KOPT-K1 (cell line): ENCODE data around the gene R3HDM2.
A peak's percentile ranks its signal among the peaks of the same experiment; 100 is the strongest.
"Not testable (repeated sequence)": the region's sequence is repeated elsewhere in the genome, so short reads cannot be mapped to it uniquely, and the experiment has no call there.

Source experiments
- H3K27ac ChIP-seq: fragments of 200-600 bp; sonication (generic); 2 replicates; pipeline ENCODE4 v1.5.1; 2016; ENCODE audit warnings: antibody characterized with exemption, mild to moderate bottlenecking, low read depth, low read length; ENCODE audit not compliant: poor library complexity, severe bottlenecking
- H3K36me3 ChIP-seq: fragments of 200-600 bp; sonication (generic); 2 replicates; pipeline ENCODE4 v1.5.1; 2017; ENCODE audit warnings: antibody characterized with exemption, mild to moderate bottlenecking, low read length, moderate library complexity; ENCODE audit not compliant: insufficient read depth
- H3K9me3 ChIP-seq: fragments of 200-600 bp; sonication (generic); 2 replicates; pipeline ENCODE4 v1.5.1; 2017; ENCODE audit warnings: antibody characterized with exemption, low read length, mild to moderate bottlenecking; ENCODE audit not compliant: insufficient read depth, poor library complexity, severe bottlenecking

Gene R3HDM2

DNA sequence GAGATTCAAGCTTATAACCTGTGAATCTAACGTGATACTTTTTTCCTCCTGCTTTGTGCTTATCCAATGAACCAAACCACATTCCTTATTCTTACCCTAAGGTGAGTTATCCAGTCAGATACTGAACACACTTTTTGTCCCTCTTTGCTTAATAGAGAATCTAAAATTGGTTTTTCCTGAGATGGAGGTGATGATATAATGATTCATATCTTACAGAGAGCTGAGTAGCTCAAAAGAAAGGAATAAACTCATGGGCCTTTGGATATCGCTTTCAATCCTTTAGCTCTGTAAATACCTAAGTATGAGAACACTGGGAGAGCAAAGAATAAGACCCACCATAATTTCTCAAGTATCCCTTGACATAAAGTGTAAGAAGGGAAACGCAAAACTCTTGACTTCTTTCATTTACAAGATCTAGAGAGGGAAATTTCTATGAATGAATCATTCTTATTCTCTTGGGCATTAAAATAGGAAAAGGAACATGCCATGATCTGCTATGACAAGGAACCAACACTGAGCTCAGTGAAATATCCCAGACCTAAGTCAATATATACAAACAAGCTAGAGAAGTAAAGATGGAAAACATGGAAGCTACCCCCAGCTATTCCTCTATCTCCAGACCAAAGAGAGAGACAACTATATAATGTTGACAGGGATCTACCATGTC, 98.1 kb downstream of the R3HDM2 start:
- H3K9me3 ChIP-seq, result peaks cover 3% of the 10 kb centered on the region
- peaks cover 13% of the 10 kb centered on the region for H3K36me3 ChIP-seq
- H3K27ac ChIP-seq, result no peak overlapping the region

DNA sequence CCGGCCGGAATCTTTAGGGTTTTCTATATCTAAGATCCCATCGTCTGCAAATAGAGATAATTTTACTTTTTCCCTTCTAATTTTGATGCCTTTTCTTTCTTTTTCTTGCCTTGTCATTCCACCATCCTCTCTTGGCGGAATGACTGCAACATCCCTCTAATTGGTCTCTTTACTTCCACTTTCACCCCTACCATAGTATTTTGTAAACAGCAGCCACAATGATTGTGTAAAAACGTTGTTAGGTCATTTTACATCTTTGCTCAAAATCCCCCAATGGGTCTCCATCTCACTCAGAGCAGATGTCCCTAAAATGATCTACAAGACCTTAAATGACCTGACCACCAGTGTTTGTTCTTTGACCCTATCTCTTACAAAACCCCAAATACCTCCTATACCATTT, 99.9 kb downstream of the R3HDM2 start:
- Histone ChIP-seq H3K36me3 (peaks cover 13% of the 10 kb centered on the region), H3K27ac (no peak overlapping the region), H3K9me3 (no peaks in the 10 kb centered on the region)

DNA sequence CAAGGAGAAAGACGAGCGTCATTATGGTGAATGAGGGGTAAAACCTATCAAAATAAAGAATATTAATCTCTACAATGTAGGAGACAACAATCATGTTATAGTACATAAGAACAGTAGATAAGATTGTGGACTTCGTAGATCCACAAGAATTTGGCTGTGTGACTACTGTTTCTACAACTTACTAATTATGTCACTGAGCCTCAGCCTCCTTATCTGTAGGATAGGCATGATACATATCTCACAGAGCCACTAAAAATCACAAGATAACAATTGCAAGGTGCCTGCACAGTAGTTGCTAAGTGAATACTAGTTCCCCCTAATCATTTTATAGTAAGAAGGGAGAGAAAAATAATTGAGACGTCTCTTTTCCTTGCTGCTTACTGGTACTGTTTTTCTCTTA, 101.6 kb downstream of the R3HDM2 start:
- Histone ChIP-seq H3K9me3 (no peaks in the 10 kb centered on the region), H3K36me3 (peaks cover 13% of the 10 kb centered on the region), H3K27ac (no peak overlapping the region)

DNA sequence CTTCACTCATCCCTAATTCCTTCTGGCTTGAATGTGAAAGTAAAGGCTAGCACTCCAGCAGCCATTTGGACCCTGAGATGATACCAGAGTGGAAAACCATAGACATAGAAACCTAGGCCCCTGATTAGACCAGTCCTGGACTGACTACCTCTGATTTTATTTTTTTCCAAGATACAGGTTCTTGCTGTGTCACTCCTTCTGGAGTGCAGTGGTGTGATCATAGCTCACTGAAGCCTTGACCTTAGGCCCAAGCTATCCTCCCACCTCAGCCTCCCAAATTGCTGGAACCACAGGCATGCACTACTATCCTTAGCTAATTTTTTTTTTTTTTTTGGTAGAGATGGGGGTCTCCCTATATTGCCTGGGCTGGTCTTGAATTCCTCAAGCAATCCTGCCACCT, 105.4 kb downstream of the R3HDM2 start:
- H3K9me3 ChIP-seq, result no peaks in the 10 kb centered on the region
- H3K36me3 ChIP-seq, result peaks cover 7% of the 10 kb centered on the region; the same call in 1 of the 2 replicates
- no peak overlapping the region for H3K27ac ChIP-seq

DNA sequence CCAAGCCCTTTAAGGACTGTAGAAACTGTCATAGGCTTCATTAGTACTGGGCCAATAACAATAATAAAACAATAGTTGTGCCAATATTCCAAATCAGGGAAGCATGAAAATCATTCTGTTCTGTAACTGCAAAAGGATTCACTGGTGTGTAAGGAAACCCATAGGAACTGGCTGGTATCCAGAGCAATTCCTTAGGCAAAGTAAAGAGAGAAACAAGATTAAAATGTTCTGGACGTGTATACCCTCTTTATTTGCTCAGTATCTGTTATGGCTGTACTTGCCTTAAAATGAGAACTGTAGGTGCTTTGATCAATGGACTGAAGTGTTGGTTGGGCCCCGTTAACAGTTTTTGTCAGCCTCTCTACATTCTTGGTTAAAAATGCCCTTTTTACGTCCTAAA, 107.4 kb downstream of the R3HDM2 start:
- Histone ChIP-seq H3K36me3 (no peaks in the 10 kb centered on the region), H3K9me3 (no peaks in the 10 kb centered on the region), H3K27ac (no peak overlapping the region)

DNA sequence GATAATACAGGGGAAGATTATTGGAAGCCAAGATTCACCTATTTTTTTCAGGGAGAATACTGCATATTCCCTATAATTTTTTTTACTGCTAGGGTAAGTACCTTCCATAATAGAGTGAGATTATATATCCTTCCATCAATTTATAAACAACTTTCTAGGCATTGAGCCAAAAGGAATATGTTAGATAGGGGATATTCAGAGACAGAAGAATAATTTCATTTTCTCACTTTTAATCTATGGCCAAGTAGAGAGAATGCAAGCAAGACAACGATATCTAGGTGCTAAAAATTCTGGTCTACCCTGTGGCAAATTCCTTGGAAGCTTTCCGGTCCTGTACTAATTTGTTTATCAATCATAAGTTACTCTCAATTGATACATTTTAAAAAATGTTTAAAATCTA, 110.2 kb downstream of the R3HDM2 start:
- Histone ChIP-seq H3K9me3 (no peaks in the 10 kb centered on the region), H3K36me3 (no peaks in the 10 kb centered on the region), H3K27ac (no peak overlapping the region)

DNA sequence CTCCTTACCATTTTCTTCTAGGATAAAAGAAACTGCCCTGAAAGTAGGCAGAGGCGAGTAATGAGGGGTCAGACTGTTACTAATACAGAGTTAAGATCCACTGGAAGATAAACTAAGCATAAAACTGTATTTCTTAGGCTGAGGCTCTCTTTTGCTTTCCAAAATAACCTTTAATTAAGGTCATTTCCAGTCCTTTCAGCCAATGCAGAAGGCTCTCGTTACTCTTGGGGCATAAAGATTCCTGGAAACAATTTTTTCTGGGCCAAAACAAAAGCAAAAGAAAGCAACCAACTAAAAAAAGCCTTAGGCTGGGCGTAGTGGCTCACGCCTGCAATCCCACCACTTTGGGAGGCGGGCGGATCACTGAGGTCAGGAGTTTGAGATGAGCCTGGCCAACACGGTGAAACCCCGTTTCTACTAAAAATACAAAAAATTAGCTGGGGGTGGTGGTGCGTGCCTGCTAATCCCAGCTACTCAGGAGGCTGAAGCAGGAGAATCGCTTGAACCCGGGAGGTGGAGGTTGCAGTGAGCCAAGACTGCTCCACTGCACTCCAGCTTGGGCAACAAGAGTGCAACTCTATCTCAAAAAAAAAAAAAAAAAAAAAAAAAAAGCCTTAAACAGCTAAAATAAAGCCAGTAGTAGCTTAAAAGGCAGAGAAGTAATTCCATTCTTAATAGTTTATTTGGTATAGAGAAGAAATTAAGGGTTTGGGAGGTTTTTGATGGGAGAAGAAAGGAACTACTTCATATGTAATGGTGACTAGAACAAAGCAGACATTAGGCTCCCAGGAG, 111.0 kb downstream of the R3HDM2 start:
- no peaks in the 10 kb centered on the region for H3K9me3 ChIP-seq
- H3K36me3 ChIP-seq, result no peaks in the 10 kb centered on the region
- H3K27ac ChIP-seq, result no peak overlapping the region

DNA sequence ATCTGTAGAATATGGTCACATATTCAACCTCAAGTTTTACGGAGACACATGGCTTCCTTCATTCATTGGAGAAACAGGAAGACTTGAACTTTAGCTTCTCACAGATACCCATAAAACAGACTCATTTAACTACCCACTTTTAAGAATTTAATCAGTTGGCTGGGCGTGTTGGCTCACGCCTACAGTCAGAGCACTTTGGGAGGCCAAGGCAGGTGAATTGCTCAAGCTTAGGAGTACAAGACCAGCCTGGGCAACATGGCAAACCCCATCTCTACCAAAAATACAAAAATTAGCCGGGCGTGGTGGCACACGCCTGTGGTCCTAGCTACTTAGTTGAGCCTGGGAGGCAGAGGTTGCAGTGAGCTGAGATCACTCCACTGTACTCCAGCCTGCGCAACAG, 115.2 kb downstream of the R3HDM2 start:
- no peak overlapping the region for H3K27ac ChIP-seq
- H3K36me3 ChIP-seq, result no peaks in the 10 kb centered on the region
- H3K9me3 ChIP-seq, result no peaks in the 10 kb centered on the region

DNA sequence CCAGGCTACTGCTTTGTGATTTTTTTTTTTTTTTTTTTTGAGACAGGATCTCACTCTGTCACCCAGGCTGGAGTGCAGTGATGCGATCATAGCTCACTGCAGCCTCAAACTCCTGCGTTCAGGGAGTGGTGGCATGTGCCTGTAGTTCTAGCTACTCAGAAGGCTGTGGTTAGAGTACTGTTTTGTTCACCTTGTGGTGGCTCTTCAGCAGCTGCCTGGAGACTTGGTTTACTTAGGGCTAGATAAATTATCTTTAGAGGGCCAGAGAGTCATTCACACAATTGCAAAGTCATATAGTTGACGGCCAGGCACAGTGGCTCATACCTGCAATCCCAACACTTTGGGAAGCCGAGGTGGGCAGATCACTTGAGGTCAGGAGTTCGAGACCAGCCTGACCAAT, 118.6 kb downstream of the R3HDM2 start:
- H3K9me3 ChIP-seq, result not testable (repeated sequence)

DNA sequence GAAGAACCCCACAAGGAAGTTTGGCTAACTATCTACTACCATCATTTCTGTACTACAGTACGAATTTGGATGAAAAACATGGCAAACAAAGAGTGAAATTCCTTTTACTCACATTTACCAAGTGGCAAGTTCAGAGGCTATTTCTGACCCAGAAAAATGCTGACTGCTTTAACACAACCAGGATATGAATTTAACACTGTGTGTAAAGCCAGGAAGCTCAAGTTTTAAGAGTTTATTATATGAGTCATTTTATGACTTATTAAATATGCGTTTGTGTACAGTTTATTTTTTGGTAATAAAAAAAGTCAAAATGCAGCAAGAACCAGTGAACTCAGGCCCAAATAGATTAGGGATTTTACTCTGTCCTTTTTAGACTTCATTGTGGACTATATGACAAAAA, 121.4 kb downstream of the R3HDM2 start:
- H3K27ac ChIP-seq, result no peak overlapping the region
- no peaks in the 10 kb centered on the region for H3K9me3 ChIP-seq
- H3K36me3 ChIP-seq, result peaks cover 26% of the 10 kb centered on the region

More for the DNA sequence above, 118.6 kb downstream of the R3HDM2 start:
- not testable (repeated sequence) for H3K27ac ChIP-seq
- peaks cover 17% of the 10 kb centered on the region for H3K36me3 ChIP-seq

DNA sequence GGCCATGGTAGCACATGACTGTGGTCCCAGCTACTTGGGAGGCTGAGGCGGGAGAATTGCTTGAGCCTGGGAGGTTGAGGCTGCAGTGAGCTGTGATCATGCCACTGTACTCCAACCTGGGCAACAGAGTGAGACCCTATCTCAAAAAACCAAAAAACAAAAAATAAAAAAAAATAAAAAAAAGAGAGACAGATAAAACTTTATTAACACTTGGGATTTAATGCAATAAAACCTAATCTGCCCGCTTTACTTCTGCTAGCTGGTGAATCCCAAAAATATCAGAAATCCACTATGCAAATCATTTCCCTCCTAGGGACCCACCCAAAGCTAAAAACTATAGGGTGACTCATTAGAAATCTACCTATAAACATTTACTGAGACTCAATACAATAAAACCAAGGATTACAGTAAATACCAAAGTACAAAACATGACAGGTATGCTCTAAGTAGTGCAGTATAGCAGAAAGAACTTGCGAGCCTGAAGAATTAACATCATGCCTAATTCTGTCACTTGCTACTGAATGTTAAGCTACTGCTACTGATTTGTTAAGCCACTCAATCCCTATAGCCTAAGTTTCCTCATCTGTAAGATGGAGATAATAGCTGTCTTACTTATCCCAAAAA, 129.8 kb downstream of the R3HDM2 start:
- Histone ChIP-seq H3K27ac (no peak overlapping the region), H3K36me3 (peaks cover 82% of the 10 kb centered on the region), H3K9me3 (no peaks in the 10 kb centered on the region)

DNA sequence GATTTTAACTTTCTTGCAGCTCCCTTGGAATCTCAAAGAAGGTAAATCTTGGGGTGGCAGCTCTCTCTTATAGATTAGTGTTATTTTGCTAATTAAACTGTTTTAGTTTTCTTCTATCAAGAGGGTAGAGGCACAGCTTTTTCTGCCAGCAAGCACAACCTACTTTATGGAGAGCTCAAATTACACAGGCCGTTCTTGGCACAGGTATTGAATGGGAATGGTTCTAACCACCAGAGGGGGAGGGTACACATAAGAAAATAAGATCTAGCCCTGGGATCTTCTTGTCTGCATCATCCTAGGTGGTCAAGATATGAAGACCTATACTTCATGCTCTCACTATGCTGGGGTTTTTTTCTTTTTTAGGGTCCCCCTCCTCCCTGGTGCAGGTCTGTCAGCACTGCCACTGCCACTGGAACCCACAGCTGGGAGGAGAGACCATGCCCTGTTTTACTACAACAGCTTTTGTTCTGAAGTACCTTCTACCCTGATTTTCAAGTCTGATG, 131.3 kb downstream of the R3HDM2 start:
- Histone ChIP-seq H3K36me3 (peaks cover 89% of the 10 kb centered on the region), H3K27ac (no peak overlapping the region), H3K9me3 (no peaks in the 10 kb centered on the region)

DNA sequence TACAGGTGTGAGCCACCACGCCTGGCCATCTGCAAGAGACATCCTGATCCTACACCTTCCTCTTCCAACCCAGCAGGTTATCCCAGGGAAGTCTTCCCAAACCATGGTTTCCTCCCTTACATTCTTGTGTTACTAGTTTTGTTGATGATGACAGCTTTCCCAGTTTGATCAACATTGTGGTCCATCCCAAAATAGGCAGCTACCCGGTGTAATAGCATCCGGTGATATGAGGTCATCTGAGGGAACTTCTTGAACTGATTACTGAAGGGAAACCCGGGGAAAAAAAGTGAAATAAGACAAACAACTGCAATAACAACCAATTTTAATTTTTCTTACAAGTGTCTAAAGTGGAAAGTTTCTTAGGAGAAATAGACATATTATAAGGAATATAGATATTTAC, 134.6 kb downstream of the R3HDM2 start:
- Histone ChIP-seq H3K9me3 (no peaks in the 10 kb centered on the region), H3K27ac (no peak overlapping the region), H3K36me3 (peaks cover 81% of the 10 kb centered on the region)

DNA sequence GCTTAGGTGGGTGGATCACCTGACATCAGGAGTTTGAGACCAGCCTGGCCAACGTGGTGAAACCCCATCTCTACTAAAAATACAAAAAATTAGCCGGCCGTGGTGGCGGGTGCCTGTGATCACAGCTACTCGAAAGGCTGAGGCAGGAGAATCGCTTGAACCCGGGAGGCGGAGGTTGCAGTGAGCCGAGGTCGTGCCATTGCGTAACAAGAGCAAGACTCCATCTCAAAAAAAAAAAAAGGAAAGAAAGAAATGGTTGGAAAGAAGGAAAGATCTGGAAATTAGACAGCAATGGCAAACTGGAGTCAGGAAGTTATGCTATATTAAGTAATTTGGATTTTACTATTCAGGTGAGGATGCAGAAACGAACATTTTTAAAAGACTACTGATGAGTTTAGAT, 148.8 kb downstream of the R3HDM2 start:
- H3K9me3 ChIP-seq, H3K27ac ChIP-seq: not testable (repeated sequence)
- H3K36me3 ChIP-seq, result peaks cover 91% of the 10 kb centered on the region

DNA sequence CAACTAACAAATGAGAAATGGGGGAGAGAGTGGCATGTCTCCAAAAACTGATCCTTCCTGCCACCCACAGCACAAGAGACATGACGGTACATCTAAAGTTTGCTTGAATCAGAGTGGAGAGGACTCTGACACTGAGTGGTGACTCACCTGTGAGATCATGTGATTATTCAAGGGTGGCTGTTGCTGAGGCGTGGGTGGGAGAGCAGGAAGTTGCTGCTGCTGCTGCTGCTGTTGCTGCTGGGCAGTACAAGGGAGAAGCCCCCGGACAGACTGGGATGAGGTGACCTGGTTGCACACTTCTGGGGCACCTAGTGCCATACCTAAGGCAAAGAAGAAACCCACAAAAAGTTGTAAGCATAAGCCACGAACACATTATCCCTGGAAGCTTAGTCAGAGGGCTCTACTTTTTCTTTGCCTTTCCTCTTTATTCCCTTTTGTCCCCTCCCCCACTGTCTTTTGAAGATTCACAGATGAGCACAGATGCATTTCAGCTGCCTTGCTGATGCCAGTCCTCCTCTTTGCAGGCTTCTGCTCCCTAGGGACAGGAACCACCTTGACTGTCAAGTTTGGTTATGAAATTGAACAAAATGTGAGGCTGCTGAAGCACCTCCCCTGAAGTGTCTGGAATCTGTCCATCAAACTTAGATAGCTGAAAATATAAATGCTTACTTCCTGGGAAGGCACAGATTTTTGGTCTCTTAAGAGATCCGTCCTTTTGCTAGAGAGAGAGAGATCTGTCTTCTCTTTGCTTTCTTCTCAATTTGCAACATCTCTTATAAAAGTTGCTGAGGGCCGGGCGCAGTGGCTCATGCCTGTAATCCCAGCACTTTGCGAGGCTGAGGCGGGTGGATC, 150.4 kb downstream of the R3HDM2 start:
- peaks cover 86% of the 10 kb centered on the region for H3K36me3 ChIP-seq
- H3K27ac ChIP-seq, result peak overlapping the region; percentile 61
- no peaks in the 10 kb centered on the region for H3K9me3 ChIP-seq
